ENCODE data around the gene RPS24. TPM values are rescaled to one million over a fixed set of nuclear protein-coding genes. Genes with fewer than 3 reads are reported as not detected.

RPS24 gene
- 2,015 TPM for total RNA-seq

DNA sequence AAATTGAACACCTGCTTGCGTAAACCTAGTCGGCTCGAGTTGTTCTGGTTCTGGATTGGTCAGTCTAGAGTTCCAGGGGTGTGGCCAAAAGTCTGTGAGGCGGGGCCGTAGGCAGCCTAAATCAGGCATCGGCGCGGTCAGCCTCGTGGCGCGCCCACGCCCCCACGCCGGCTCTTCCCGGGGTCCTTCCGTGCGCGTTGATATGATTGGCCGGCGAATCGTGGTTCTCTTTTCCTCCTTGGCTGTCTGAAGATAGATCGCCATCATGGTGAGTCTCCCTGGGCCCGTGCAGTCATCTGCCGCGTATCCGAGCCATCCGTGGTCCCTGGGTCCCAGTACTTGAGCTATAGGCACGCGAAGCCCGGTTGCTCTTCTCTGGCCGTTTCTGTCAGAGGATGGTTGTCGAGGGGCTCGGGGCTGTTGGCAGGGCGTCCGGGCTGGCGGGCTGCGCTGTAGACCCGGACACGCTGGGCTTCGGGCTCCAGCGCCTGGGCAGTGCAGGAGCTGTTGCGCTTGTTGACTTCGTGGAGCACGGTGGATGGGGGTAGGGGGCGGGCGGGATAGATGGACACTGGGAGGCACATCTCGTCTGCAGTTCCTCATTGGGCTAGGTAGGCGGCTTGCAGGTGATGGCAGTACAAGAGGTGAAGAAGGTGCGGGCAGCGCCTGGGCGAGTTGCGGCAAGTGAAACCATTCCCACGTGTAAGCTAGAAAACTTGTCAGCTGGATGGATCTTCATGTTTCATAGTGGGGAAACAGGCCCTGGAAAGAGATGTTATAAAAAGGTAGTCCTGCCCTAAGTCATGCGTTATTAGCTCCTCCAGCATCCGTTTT lies at the start of gene RPS24:
TSS of gene RPS24 (plus strand) at position 227 of the 834 bp plus-strand sequence. CDS start at position 266, 39 bp downstream.

GRCh38 chr10:78029269-78030226 lies 4.1 kb upstream of the RPS24 start, which contains the start of gene POLR3A:
Gene POLR3A (minus strand): TSS chr10:78029515. CDS start chr10:78029407, 108 bp downstream.

Other genes starting within 250 kb of the RPS24 start
- 45.0 TPM for gene DLG5, start 107.1 kb upstream of the RPS24 start, total RNA-seq
- gene POLR3A, start 4.3 kb upstream of the RPS24 start, total RNA-seq: 30.6 TPM

All from camera-type eye (tissue), 1 donor.